ENCODE data around the gene AK8.

GRCh38 chr9:132774886-132775285 lies 103.2 kb downstream of the AK8 start:
- TF ChIP-seq, protein P1, sequence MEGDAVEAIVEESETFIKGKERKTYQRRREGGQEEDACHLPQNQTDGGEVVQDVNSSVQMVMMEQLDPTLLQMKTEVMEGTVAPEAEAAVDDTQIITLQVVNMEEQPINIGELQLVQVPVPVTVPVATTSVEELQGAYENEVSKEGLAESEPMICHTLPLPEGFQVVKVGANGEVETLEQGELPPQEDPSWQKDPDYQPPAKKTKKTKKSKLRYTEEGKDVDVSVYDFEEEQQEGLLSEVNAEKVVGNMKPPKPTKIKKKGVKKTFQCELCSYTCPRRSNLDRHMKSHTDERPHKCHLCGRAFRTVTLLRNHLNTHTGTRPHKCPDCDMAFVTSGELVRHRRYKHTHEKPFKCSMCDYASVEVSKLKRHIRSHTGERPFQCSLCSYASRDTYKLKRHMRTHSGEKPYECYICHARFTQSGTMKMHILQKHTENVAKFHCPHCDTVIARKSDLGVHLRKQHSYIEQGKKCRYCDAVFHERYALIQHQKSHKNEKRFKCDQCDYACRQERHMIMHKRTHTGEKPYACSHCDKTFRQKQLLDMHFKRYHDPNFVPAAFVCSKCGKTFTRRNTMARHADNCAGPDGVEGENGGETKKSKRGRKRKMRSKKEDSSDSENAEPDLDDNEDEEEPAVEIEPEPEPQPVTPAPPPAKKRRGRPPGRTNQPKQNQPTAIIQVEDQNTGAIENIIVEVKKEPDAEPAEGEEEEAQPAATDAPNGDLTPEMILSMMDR (IDR thresholded peaks at IDR 0.05) = no peak
- no peak for TF ChIP-seq POLR2AphosphoS5 (IDR thresholded peaks at IDR 0.05)
- TF ChIP-seq POLR2A (IDR thresholded peaks at IDR 0.05) = no peak
